ENCODE measurements around the gene ADAMTSL3. TPM values are rescaled to one million over a fixed set of nuclear protein-coding genes. Genes with fewer than 3 reads are reported as not detected.

The ADAMTSL3 gene
- total RNA-seq, 4 donors from 2014 or later, result 2.0 to 11.3 (median 3.8) TPM

GRCh38 chr15:83887404-83887803 is 233.5 kb downstream of the ADAMTSL3 start:
- TF ChIP-seq POLR2A (IDR thresholded peaks at IDR 0.05) (no peak), POLR2AphosphoS5 (IDR thresholded peaks at IDR 0.05) (no peak), EP300 (IDR thresholded peaks at IDR 0.05) (no peak), CTCF (IDR thresholded peaks at IDR 0.05) (no peak)
- Histone ChIP-seq H3K27ac (no peak overlapping the region), H3K4me1 (peaks cover 8% of the 10 kb centered on the region), H3K9me3 (no peaks in the 10 kb centered on the region), H3K36me3 (no peaks in the 10 kb centered on the region), H3K4me3 (no peak overlapping the region), H3K27me3 (no peaks in the 10 kb centered on the region)
- no peak for DNase-seq (ENCODE audit: low spot score in 2 of 2)
- 83% methylated on average over 2 of the region's 2 CpGs for WGBS

GRCh38 chr15:83887961-83888360 is 234.0 kb downstream of the ADAMTSL3 start:
- Histone ChIP-seq H3K4me1 (peaks cover 8% of the 10 kb centered on the region), H3K9me3 (no peaks in the 10 kb centered on the region), H3K27me3 (no peaks in the 10 kb centered on the region), H3K27ac (no peak overlapping the region), H3K36me3 (no peaks in the 10 kb centered on the region), H3K4me3 (no peak overlapping the region)
- WGBS, result 75% methylated on average over 2 of the region's 2 CpGs
- TF ChIP-seq EP300 (IDR thresholded peaks at IDR 0.05) (no peak), POLR2A (IDR thresholded peaks at IDR 0.05) (no peak), CTCF (IDR thresholded peaks at IDR 0.05) (no peak), POLR2AphosphoS5 (IDR thresholded peaks at IDR 0.05) (no peak)
- no peak for DNase-seq (ENCODE audit: low spot score in 2 of 2)

- H3K27ac ChIP-seq, result no peak overlapping the region
- H3K4me3 ChIP-seq, result no peak overlapping the region
- 44% methylated on average over 3 of the region's 3 CpGs for WGBS
- DNase-seq (ENCODE audit: low spot score in 2 of 2), result no peak
- H3K27me3 ChIP-seq, result no peaks in the 10 kb centered on the region
- H3K36me3 ChIP-seq, result no peaks in the 10 kb centered on the region
- peaks cover 8% of the 10 kb centered on the region for H3K4me1 ChIP-seq
- no peaks in the 10 kb centered on the region for H3K9me3 ChIP-seq
- TF ChIP-seq POLR2AphosphoS5 (IDR thresholded peaks at IDR 0.05) (no peak), EP300 (IDR thresholded peaks at IDR 0.05) (no peak), CTCF (IDR thresholded peaks at IDR 0.05) (no peak), POLR2A (IDR thresholded peaks at IDR 0.05) (no peak)
These were observed 236.1 kb downstream of the ADAMTSL3 start for GRCh38 chr15:83889995-83890394.

- WGBS, result 13% methylated on average over 1 of the region's 1 CpG
- Histone ChIP-seq H3K27me3 (no peaks in the 10 kb centered on the region), H3K36me3 (no peaks in the 10 kb centered on the region), H3K4me1 (peaks cover 8% of the 10 kb centered on the region), H3K4me3 (no peak overlapping the region), H3K9me3 (no peaks in the 10 kb centered on the region), H3K27ac (no peak overlapping the region)
- DNase-seq (ENCODE audit: low spot score in 2 of 2), result no peak
- TF ChIP-seq CTCF (IDR thresholded peaks at IDR 0.05), result no peak
- no peak for TF ChIP-seq POLR2AphosphoS5 (IDR thresholded peaks at IDR 0.05)
- TF ChIP-seq POLR2A (IDR thresholded peaks at IDR 0.05), result no peak
- TF ChIP-seq EP300 (IDR thresholded peaks at IDR 0.05), result no peak
These were observed 236.7 kb downstream of the ADAMTSL3 start for GRCh38 chr15:83890587-83890986.

GRCh38 chr15:83892498-83892897 is 238.6 kb downstream of the ADAMTSL3 start:
- H3K4me3 ChIP-seq, result no peak overlapping the region
- H3K27ac ChIP-seq, result no peak overlapping the region
- 98% methylated on average over 4 of the region's 4 CpGs for WGBS
- no peak for DNase-seq (ENCODE audit: low spot score in 2 of 2)
- no peaks in the 10 kb centered on the region for H3K9me3 ChIP-seq
- H3K27me3 ChIP-seq, result no peaks in the 10 kb centered on the region
- no peak for TF ChIP-seq POLR2A (IDR thresholded peaks at IDR 0.05)
- no peak for TF ChIP-seq EP300 (IDR thresholded peaks at IDR 0.05)
- no peak for TF ChIP-seq CTCF (IDR thresholded peaks at IDR 0.05)
- no peak for TF ChIP-seq POLR2AphosphoS5 (IDR thresholded peaks at IDR 0.05)
- H3K4me1 ChIP-seq, result peaks cover 8% of the 10 kb centered on the region
- H3K36me3 ChIP-seq, result no peaks in the 10 kb centered on the region

All from suprapubic skin (tissue), 4 donors.